GM23338 (cell line): ENCODE measurements around the gene ZBTB7A.

Experiments used
- EZH2 ChIP-seq: fragments of 200-600 bp; sonication (generic); IDR thresholded peaks from one replicate; pipeline ENCODE4 v1.8.0; 2017; ENCODE audit warnings: antibody characterized with exemption, mild to moderate bottlenecking, low read depth; ENCODE audit not compliant: unreplicated experiment
- JUNB ChIP-seq: IDR thresholded peaks from one replicate; pipeline ENCODE4 v1.6.1; 2016; ENCODE audit warnings: antibody characterized with exemption; ENCODE audit not compliant: unreplicated experiment
- POLR2AphosphoS5 ChIP-seq: IDR thresholded peaks from 2 replicates; pipeline ENCODE4 v1.6.1; 2016; ENCODE audit warnings: antibody characterized with exemption, low read depth
- REST ChIP-seq: IDR thresholded peaks from one replicate; pipeline ENCODE4 v1.6.1; 2018; ENCODE audit warnings: antibody characterized with exemption; ENCODE audit not compliant: unreplicated experiment
- TF ChIP-seq, protein P1 (sequence below), 2 experiments: fragments of 200-600 bp in 1 of 2; sonication (generic) in 1 of 2; conservative IDR thresholded peaks; 2 replicates each; pipeline versions ENCODE4 v1.5.1 to v1.6.1; 2016 to 2017; ENCODE audit warnings: antibody characterized with exemption in 2 of 2, low read depth in 2 of 2, mild to moderate bottlenecking in 2 of 2, moderate library complexity in 1 of 2

GRCh38 chr19:4115050-4115817 is 48.5 kb upstream of the ZBTB7A start:
- TF ChIP-seq JUNB (no peak), POLR2AphosphoS5 (no peak), EZH2 (no peak), REST (no peak)
- TF ChIP-seq, protein P1, sequence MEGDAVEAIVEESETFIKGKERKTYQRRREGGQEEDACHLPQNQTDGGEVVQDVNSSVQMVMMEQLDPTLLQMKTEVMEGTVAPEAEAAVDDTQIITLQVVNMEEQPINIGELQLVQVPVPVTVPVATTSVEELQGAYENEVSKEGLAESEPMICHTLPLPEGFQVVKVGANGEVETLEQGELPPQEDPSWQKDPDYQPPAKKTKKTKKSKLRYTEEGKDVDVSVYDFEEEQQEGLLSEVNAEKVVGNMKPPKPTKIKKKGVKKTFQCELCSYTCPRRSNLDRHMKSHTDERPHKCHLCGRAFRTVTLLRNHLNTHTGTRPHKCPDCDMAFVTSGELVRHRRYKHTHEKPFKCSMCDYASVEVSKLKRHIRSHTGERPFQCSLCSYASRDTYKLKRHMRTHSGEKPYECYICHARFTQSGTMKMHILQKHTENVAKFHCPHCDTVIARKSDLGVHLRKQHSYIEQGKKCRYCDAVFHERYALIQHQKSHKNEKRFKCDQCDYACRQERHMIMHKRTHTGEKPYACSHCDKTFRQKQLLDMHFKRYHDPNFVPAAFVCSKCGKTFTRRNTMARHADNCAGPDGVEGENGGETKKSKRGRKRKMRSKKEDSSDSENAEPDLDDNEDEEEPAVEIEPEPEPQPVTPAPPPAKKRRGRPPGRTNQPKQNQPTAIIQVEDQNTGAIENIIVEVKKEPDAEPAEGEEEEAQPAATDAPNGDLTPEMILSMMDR (conservative IDR thresholded peaks at IDR 0.05; ENCODE audit: low read depth in 2 of 2) = no peak
